Stimulated activated naive CD4-positive, alpha-beta T cell (primary cell): Measurements from ENCODE around the gene UNC119B.
"Not testable (repeated sequence)": the region's sequence is repeated elsewhere in the genome, so short reads cannot be mapped to it uniquely, and the experiment has no call there.

ENCODE experiments used
- DNase-seq, 6 experiments: peaks; one replicate each; lab custom pipeline; 2025; lab: John Stamatoyannopoulos, UW

UNC119B gene

GRCh38 chr12:120710031-120710804, at the start of gene UNC119B:
Gene UNC119B, plus strand, starts transcription at chr12:120710458. Its CDS starts 17 bp downstream, at chr12:120710475.
- DNase-seq: peak; percentile 43 to 70 (median 64)

DNA sequence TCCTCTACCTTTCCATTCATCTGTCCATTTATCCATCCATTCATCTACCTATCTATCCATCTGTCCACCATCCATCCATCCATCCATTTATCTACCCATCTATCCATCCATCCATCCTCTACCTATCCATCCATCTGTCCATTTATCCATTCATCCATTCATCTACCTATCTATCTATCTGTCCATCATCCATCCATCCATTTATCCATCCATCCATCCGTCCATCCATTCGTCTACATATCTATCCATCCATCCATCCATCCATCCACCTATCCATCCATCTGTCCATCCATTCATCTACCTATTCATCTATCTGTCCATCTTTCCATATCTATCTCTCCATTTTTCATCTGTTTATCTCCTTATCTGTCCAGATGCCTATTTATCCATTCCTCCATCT, 48.8 kb upstream of the UNC119B start:
- no peak for DNase-seq

GRCh38 chr12:120662879-120663278, 47.4 kb upstream of the UNC119B start:
- no peak for DNase-seq

DNA sequence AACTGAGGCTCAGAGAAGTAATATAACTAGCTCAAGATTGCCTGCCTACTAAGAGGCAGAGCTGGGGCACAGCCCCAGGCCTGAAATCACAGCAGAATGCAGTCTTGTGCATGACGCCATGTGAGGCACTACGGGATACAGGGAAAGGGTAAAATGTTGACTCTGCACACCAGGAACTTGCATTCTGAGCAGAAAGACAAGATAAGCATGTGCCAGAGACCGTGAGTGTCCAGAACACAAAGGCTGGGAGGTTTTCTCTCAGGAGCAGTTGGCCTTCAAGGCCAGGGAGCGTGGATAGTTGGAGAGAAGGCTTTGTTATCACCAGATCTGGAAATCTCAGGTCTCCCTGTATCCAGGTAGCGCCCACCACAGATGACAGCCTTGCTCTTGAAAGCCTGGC, 46.5 kb upstream of the UNC119B start:
- no peak for DNase-seq

DNA sequence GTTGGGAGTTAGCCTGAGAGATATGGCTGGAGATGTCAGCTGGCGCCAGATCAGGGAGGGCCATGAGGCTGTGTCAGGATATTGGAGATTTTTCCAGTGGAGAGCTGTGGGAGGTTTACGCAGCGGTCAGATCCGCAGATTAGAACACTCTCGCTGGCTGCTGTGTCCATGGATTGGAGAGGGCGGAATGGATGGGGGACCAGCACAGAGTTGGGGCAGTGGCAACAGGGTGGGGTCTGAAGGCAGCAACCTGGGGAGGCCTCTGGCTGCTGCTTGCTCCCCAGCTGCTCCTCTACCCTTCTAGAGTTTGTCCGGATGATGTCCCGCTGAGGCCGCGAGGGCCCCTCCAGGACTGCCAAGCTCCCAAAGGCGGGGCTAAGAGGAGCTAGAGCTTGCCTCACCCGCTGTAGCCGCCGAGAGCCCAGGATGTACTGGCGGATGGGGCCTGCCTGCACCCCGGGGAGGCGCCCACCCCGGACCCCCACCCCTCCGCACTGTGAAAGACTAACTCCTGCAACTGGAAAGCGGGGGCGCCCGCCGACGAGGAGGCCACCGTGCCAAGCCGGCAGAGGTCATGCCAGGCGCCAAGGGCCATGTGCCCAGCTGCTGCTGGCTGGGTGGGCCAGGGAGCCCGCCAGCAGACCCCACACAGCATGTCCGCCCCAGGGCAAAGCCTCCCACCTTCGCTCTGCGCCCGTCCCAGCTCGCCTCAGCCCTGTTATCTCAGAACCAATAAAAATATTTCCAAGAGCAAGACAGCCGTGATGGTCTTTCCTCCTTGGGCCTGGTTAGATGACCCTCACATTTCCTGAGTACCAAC, 43.5 kb upstream of the UNC119B start:
- DNase-seq: no peak

DNA sequence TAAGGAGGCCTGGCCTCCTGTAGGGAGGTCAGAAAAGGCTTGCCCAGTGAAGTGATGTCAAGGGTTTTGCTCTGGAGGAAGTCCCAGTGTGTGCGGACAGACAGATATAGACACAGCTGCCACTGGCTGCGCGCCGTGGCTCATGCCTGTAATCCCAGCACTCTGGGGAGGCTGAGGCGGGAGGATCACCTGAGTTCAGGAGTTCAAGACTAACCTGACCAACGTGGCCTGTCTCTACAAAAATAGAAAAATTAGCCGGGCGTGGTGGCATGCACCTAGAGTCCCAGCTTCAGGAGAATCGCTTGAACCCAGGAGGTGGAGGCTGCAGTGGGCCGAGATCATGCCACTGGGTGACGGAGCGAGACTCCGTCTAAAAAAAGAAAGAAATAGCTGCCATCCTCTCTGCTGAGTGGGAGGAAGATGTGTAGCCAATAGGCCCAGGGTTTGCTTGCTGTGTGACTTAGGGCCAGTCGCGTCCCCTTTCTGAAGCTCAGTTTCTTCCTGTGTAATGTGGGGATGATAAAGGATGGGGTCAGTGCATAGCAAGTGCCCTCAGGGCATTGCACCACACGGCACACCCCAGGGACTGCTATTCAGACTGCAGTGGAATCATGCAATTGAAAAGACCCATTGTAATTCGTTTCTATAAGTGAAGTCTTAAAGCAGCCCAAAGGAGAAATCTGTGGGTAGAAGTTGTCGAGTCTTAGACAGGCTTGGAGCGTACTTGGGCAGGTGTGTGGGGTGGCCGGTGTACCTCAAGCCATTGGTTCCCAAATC, 42.0 kb upstream of the UNC119B start:
- DNase-seq: no peak

GRCh38 chr12:120668868-120669840, 41.1 kb upstream of the UNC119B start:
- no peak for DNase-seq

DNA sequence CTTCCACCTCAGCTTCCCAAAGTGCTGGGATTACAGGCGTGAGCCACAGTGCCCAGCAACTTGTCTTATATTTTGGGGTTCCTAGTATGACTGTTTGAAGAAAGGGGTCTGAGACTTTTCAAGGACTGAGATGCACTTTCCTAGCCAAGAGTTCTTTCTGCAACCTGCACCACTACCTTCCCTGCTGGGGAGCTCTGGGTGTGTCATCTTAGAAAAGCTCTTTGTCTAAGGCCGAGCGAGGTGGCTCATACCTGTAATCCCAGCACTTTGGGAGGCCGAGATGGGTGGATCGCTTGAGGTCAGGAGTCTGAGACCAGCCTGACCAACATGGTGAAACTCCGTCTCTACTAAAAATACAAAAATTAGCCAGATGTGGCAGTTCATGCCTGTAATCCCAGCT, 40.0 kb upstream of the UNC119B start:
- DNase-seq: not testable (repeated sequence)

GRCh38 chr12:120670667-120671066, 39.6 kb upstream of the UNC119B start:
- no peak for DNase-seq

GRCh38 chr12:120674097-120674636, 36.1 kb upstream of the UNC119B start:
- DNase-seq: no peak

DNA sequence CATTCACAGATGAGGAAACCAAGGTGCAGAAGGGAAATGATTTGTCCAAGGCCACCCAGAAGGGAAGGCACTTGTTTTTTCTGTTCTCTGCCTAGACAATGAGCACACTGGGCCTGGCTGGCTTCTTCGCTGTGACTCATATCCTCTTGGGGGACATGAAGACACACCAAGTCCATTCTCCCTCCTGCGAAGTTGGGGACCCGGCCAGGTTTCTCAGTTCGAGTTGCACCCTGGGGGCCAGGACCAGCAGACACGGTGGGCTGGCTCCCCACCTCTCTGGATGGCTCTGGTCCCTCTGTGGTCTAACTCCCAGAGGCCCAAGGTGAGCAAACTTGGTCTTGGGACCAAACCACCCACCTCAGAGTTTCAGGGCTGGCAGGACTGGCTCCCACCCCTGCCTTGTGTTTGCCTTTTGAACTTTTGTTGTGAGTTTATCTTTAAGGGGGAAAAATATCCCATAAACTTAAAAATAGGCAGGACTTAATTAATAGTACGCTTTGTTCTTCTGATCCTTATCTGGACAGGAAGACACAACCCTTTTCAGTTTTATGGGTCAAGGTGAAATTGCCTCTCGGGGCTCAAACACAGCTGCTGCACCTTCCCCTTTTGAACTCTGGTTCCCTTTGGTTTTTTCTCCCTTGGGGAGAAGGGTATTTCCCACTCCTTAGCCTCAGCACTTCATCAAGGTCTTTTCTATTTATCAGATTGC, 32.3 kb upstream of the UNC119B start:
- no peak for DNase-seq

- no peak for DNase-seq
Measured at GRCh38 chr12:120678572-120678971, 31.7 kb upstream of the UNC119B start.

GRCh38 chr12:120680165-120680738, 30.0 kb upstream of the UNC119B start:
- DNase-seq: no peak

- DNase-seq: no peak
Measured at GRCh38 chr12:120684523-120684932, 25.7 kb upstream of the UNC119B start.

- DNase-seq: no peak
Measured at GRCh38 chr12:120685522-120685921, 24.7 kb upstream of the UNC119B start.

DNA sequence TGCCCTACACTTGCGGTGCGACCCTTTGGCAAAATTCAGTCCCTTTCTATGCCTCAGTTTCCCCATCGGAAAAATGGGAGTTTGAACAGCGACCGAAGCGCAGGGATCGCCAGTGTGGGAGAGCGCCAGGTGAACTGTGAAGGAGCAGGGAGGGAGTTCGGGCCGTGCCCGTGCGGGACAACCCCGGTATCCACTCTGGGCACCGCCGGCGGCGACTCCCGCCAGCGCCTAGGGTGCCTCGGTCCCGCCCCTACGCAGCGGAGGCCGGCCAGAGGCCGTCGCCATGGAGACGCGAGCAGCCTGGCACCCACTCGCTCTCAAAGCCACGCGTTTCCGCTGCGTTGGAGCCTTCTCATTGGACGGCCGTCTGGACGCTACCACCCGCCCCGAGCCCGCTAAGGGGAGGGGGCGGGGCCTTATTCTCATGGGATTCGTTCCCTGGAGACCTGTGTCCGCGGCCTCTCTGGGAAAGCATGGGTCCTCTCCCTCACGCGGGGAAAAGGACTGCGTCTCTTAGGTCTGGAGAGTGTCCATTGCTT, 24.0 kb upstream of the UNC119B start:
- DNase-seq: peak; percentile 95 to 99 (median 98)

DNA sequence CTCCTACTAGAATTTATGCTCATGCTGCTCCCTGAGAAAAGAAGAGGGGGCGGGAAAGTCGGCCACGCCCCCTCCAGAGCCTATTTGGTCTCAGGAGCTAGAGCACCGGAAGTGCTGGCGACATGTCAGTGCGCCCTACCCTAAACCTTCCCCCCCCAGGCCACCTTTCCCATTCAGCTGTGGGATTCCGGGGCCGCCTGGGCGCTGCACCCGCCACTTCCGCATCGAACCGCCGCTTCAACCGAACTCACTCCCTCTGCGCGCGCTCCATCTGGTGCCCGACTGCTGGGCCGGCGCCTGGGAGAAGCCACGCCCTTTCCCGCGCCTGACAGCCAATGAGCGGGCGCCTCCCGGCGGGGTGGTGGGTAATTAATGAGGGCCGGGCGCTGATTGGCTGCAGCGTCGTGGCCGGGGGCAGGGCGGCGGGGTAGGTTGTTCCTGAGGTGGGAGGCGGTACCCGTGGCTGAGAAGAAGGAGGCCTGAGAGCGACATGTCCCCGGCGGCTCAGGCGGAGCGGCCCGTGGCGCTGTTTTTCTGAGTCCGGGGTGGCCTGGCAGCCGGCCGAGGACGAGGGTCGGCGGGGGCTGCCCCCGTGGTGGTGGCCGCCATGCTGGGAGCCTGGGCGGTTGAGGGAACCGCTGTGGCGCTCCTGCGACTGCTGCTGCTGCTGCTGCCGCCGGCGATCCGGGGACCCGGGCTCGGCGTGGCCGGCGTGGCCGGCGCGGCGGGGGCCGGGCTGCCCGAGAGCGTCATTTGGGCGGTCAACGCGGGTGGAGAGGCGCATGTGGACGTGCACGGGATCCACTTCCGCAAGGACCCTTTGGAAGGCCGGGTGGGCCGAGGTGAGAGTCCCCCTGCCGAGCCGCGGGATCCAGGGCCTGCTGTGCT, 23.3 kb upstream of the UNC119B start, which contains the start of gene MLEC:
MLEC (plus strand) TSS at position 460 of the 888 bp plus-strand sequence; CDS start at position 608, 148 bp downstream.
- DNase-seq: peak; percentile 99 to 100 (median 99)

- peak in 4 of 6 experiments; percentile 2 to 17 (median 11) for DNase-seq
Measured at GRCh38 chr12:120687578-120688289, 22.5 kb upstream of the UNC119B start.
